A172 (cell line): ENCODE measurements around the gene OR2A14. TPM values are rescaled to one million over a fixed set of nuclear protein-coding genes. Genes with fewer than 3 reads are reported as not detected.
"Not testable (repeated sequence)": the region's sequence is repeated elsewhere in the genome, so short reads cannot be mapped to it uniquely, and the experiment has no call there.

Experiments used
- DNase-seq: peaks from one replicate; pipeline ENCODE4 v3.0.0-alpha.2; 2015; ENCODE audit warnings: low spot score
- total RNA-seq: library from RNA; depleted of rRNA; stranded (reverse); fragments of >200 nt; shearing (Covaris generic); gene quantifications from 2 replicates; pipeline ENCODE4 v1.2.3, GENCODE V29; 2014; rRNA removed

The OR2A14 gene
- total RNA-seq, 1 experiment from 2014 or later, result not detected

- DNase-seq, result no peak
These were observed 35.9 kb downstream of the OR2A14 start for GRCh38 chr7:144158861-144159260.

GRCh38 chr7:144164784-144165183, 41.8 kb downstream of the OR2A14 start:
- DNase-seq, result no peak

- not testable (repeated sequence) for DNase-seq
These were observed 48.8 kb downstream of the OR2A14 start for GRCh38 chr7:144171594-144172350.

- no peak for DNase-seq
These were observed 51.6 kb downstream of the OR2A14 start for GRCh38 chr7:144174613-144175012.

GRCh38 chr7:144178380-144179164, 55.6 kb downstream of the OR2A14 start:
- not testable (repeated sequence) for DNase-seq

- DNase-seq, result not testable (repeated sequence)
These were observed 56.1 kb downstream of the OR2A14 start for GRCh38 chr7:144179165-144179479.

Other genes starting within 250 kb of the OR2A14 start
- 53.5 and 63.2 TPM in 2 replicates for gene TCAF1, start 221.0 kb upstream of the OR2A14 start, total RNA-seq
- gene OR2F2, start 187.9 kb upstream of the OR2A14 start, total RNA-seq, result not detected in 2 replicates
- not detected in 2 replicates for gene OR2F1, start 168.3 kb upstream of the OR2A14 start, total RNA-seq
- gene OR6B1, start 122.9 kb upstream of the OR2A14 start, total RNA-seq, result not detected in 2 replicates
- gene OR2A5, start 74.2 kb upstream of the OR2A14 start, total RNA-seq, result not detected in 2 replicates
- gene OR2A25, start 53.4 kb upstream of the OR2A14 start, total RNA-seq, result not detected in 2 replicates
- gene OR2A12, start 36.9 kb upstream of the OR2A14 start, total RNA-seq, result not detected in 2 replicates
- gene OR2A2, start 13.6 kb upstream of the OR2A14 start, total RNA-seq, result not detected in 2 replicates
- gene CTAGE4, start 60.3 kb downstream of the OR2A14 start, total RNA-seq, result not detected in 2 replicates
- not detected in 2 replicates for gene ARHGEF35, start 72.7 kb downstream of the OR2A14 start, total RNA-seq
- not detected in 2 replicates for gene OR2A42, start 116.4 kb downstream of the OR2A14 start, total RNA-seq
- gene OR2A7, start 141.6 kb downstream of the OR2A14 start, total RNA-seq, result not detected in 2 replicates
- not detected in 2 replicates for gene CTAGE8, start 146.1 kb downstream of the OR2A14 start, total RNA-seq
- not detected in 2 replicates for gene OR2A1, start 189.2 kb downstream of the OR2A14 start, total RNA-seq
- not detected in 2 replicates for gene ARHGEF5, start 232.2 kb downstream of the OR2A14 start, total RNA-seq